Measurements from ENCODE around the gene PRSS1.
A peak's percentile ranks its signal among the peaks of the same experiment; 100 is the strongest.
"Not testable (repeated sequence)": the region's sequence is repeated elsewhere in the genome, so short reads cannot be mapped to it uniquely, and the experiment has no call there.

Gene PRSS1

DNA sequence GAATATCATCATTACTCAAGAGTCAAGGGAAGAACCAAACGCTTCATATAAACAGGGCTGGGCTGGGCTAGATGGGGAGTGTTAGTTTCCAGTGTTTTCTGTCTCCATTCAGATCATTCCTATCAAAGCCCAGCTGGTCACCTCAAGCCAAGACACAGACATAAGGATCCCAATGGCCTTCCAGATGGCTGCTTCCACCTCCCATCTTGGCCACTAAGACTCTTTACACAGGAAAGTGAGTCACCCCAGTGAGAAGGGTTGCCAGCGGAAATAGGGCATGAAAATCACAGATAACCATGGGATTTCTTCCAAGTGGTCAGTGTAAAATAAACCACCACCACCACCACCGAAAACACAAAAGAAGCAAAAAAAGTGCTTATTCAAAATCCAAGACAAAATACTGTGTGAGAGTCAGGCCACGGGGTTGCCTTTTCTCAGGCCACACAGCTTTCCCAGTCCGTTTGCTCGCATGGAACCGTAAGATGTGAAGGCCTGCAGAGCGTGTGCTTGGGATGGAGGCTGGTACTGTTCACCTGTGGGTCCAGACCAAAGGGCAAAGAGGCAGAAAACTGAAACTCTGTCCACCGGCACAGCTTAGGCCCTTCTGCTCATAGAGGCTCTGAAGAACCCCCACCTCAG is 27.1 kb downstream of the PRSS1 start:
- DNase-seq (ENCODE audit: low read depth, low spot score) = no peak
- TF ChIP-seq, protein P1, sequence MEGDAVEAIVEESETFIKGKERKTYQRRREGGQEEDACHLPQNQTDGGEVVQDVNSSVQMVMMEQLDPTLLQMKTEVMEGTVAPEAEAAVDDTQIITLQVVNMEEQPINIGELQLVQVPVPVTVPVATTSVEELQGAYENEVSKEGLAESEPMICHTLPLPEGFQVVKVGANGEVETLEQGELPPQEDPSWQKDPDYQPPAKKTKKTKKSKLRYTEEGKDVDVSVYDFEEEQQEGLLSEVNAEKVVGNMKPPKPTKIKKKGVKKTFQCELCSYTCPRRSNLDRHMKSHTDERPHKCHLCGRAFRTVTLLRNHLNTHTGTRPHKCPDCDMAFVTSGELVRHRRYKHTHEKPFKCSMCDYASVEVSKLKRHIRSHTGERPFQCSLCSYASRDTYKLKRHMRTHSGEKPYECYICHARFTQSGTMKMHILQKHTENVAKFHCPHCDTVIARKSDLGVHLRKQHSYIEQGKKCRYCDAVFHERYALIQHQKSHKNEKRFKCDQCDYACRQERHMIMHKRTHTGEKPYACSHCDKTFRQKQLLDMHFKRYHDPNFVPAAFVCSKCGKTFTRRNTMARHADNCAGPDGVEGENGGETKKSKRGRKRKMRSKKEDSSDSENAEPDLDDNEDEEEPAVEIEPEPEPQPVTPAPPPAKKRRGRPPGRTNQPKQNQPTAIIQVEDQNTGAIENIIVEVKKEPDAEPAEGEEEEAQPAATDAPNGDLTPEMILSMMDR (IDR thresholded peaks at IDR 0.05; ENCODE audit: insufficient read depth, low read length, missing control alignments) = no peak
- H3K4me3 ChIP-seq (ENCODE audit: low read depth, low read length) = no peak overlapping the region
- CTCF ChIA-PET = interaction anchor here (0.7 to 2.3 kb wide), 7 partner anchors 8 to 292 kb away, joined by 3 to 14 read pairs (median 6); no protein-coding TSS in a partner anchor
- POLR2A ChIA-PET = no interaction called here

GRCh38 chr7:142776845-142777225 is 27.6 kb downstream of the PRSS1 start:
- CTCF ChIA-PET = interaction anchor here (0.7 to 2.3 kb wide), 8 partner anchors 9 to 293 kb away, joined by 3 to 14 read pairs (median 6); no protein-coding TSS in a partner anchor
- DNase-seq (ENCODE audit: low read depth, low spot score); POLR2A ChIA-PET; H3K4me3 ChIP-seq (ENCODE audit: low read depth, low read length): not testable (repeated sequence)

- TF ChIP-seq, protein P1 (IDR thresholded peaks at IDR 0.05; ENCODE audit: insufficient read depth, low read length, missing control alignments) = no peak
- ChIA-PET CTCF (interaction anchor here (1.4 to 2.3 kb wide), 8 partner anchors 9 to 291 kb away, joined by 3 to 14 read pairs (median 6); no protein-coding TSS in a partner anchor), POLR2A (no interaction called here)
- no peak overlapping the region for H3K4me3 ChIP-seq (ENCODE audit: low read depth, low read length)
- no peak for DNase-seq (ENCODE audit: low read depth, low spot score)
These were observed 28.0 kb downstream of the PRSS1 start for GRCh38 chr7:142777318-142777717.

- POLR2A ChIA-PET = interaction anchor here (0.9 to 1.2 kb wide), 3 partner anchors 10 to 247 kb away, joined by 4 to 8 read pairs (median 4); no protein-coding TSS in a partner anchor
- TF ChIP-seq, protein P1 (IDR thresholded peaks at IDR 0.05; ENCODE audit: insufficient read depth, low read length, missing control alignments) = peak; percentile 93
- peak overlapping the region; percentile 44 for H3K4me3 ChIP-seq (ENCODE audit: low read depth, low read length)
- peak; percentile 62 for DNase-seq (ENCODE audit: low read depth, low spot score)
- CTCF ChIA-PET = interaction anchor here (0.6 to 12.9 kb wide), 74 partner anchors 9 to 432 kb away, joined by 3 to 222 read pairs (median 5); partner anchors contain the start of genes PRSS1 and PRSS2
These were observed 33.9 kb downstream of the PRSS1 start for GRCh38 chr7:142782922-142783900.

DNA sequence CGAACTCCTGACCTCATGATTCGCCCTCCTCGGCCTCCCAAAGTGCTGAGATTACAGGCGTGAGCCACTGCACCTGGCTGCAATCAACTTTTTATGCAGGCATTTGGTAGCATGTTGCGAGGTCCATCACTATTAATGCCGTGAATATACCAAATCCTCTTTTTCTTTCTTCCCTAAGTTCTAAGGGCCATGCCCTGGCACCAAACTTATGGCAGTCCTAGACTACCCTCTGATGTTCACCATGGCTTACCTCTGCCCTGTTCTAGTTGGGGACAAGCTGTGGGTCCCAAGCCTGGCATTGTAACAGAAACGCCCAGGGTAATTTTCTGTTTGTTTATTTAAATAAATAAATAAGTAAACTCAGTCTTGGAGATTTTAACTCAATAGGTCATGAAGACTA is 34.8 kb downstream of the PRSS1 start:
- no peak overlapping the region for H3K4me3 ChIP-seq (ENCODE audit: low read depth, low read length)
- ChIA-PET CTCF (interaction anchor here (0.8 to 12.9 kb wide), 22 partner anchors 9 to 397 kb away, joined by 3 to 222 read pairs (median 16); no protein-coding TSS in a partner anchor), POLR2A (no interaction called here)
- TF ChIP-seq, protein P1 (IDR thresholded peaks at IDR 0.05; ENCODE audit: insufficient read depth, low read length, missing control alignments) = no peak
- DNase-seq (ENCODE audit: low read depth, low spot score) = no peak

GRCh38 chr7:142784716-142785115 is 35.4 kb downstream of the PRSS1 start:
- no peak for DNase-seq (ENCODE audit: low read depth, low spot score)
- TF ChIP-seq, protein P1 (IDR thresholded peaks at IDR 0.05; ENCODE audit: insufficient read depth, low read length, missing control alignments) = no peak
- CTCF ChIA-PET = interaction anchor here (0.8 to 12.9 kb wide), 16 partner anchors 8 to 398 kb away, joined by 3 to 222 read pairs (median 44); no protein-coding TSS in a partner anchor
- POLR2A ChIA-PET = no interaction called here
- H3K4me3 ChIP-seq (ENCODE audit: low read depth, low read length) = no peak overlapping the region

Data from AG04449 (cell line).